H1 (cell line): ENCODE results near the gene MEGF11. TPM values are rescaled to one million over a fixed set of nuclear protein-coding genes. Genes with fewer than 3 reads are reported as not detected.
"Not testable (repeated sequence)": the region's sequence is repeated elsewhere in the genome, so short reads cannot be mapped to it uniquely, and the experiment has no call there.

Source experiments
- CTCF ChIA-PET: fragments of 300-600 bp; sonication (Branson Sonifier 250); formaldehyde crosslinking; loops from one replicate; lab custom pipeline; 2021; ENCODE audit not compliant: partially characterized antibody; lab: Charles Lee
- POLR2A ChIA-PET: fragments of 300-600 bp; sonication (Branson Sonifier 250); formaldehyde crosslinking; loops from one replicate; lab custom pipeline; 2021; ENCODE audit warnings: inconsistent platforms; ENCODE audit not compliant: partially characterized antibody; lab: Charles Lee
- DNase-seq, 2 experiments: peaks; one replicate each; pipeline versions ENCODE4 v3.0.0 to v3.0.0-alpha.2; 2010 to 2022; ENCODE audit warnings: low spot score in 2 of 2, low read depth in 1 of 2, mixed read lengths in 1 of 2
- FAIRE-seq: peaks from 2 replicates; lab custom pipeline; 2011; peaks lifted over from hg19 to GRCh38; lab: Jason Lieb, UNC
- H2AFZ ChIP-seq: 2 replicates; pipeline ENCODE4 v1.8.1; 2012; ENCODE audit warnings: low read length, inconsistent platforms
- H2AK5ac ChIP-seq: 2 replicates; pipeline ENCODE4 v1.6.1; 2013; ENCODE audit warnings: low read depth, low read length
- H2BK120ac ChIP-seq: replicated peaks from 2 replicates; pipeline ENCODE3; 2013; ENCODE audit warnings: low read depth, low read length, inconsistent platforms
- H2BK12ac ChIP-seq: 2 replicates; pipeline ENCODE4 v1.6.1; 2013; ENCODE audit warnings: low read depth, low read length
- H2BK15ac ChIP-seq: 2 replicates; pipeline ENCODE4 v1.6.1; 2013; ENCODE audit warnings: low read length
- H2BK20ac ChIP-seq: 2 replicates; pipeline ENCODE4 v1.6.1; 2013; ENCODE audit warnings: low read length
- H2BK5ac ChIP-seq: 2 replicates; pipeline ENCODE4 v1.6.1; 2013; ENCODE audit warnings: low read depth, low read length
- H3K14ac ChIP-seq: 2 replicates; pipeline ENCODE4 v1.6.1; 2013; ENCODE audit warnings: inconsistent platforms; ENCODE audit not compliant: insufficient read length
- H3K18ac ChIP-seq: 2 replicates; pipeline ENCODE4 v1.6.1; 2013; ENCODE audit warnings: low read length; ENCODE audit errors: extremely low read depth
- H3K23ac ChIP-seq: 2 replicates; pipeline ENCODE4 v1.6.1; 2013; ENCODE audit warnings: inconsistent platforms; ENCODE audit not compliant: insufficient read length
- H3K23me2 ChIP-seq: 2 replicates; pipeline ENCODE4 v1.6.1; 2013; ENCODE audit warnings: low read depth, low read length
- H3K27ac ChIP-seq: 2 replicates; pipeline ENCODE4 v1.6.1; 2011; ENCODE audit warnings: low read depth, low read length, inconsistent platforms
- H3K27me3 ChIP-seq, 4 experiments: replicated peaks in 1 of 4; 1 replicate in 1 of 4; 2 replicates in 3 of 4; pipeline versions ENCODE4 v1.6.1 to v1.8.1; 2011 to 2013; ENCODE audit warnings: low read length in 3 of 4, mild to moderate bottlenecking in 3 of 4, inconsistent platforms in 2 of 4, mixed read lengths in 2 of 4, moderate library complexity in 1 of 4; ENCODE audit not compliant: control insufficient read depth in 3 of 4, insufficient read depth in 3 of 4; ENCODE audit errors: extremely low read depth in 1 of 4
- H3K36me3 ChIP-seq, 4 experiments: 2 replicates each; pipeline versions ENCODE4 v1.6.1 to v1.8.1; 2011 to 2013; ENCODE audit warnings: mild to moderate bottlenecking in 4 of 4, low read length in 3 of 4, moderate library complexity in 2 of 4, control low read depth in 1 of 4, inconsistent platforms in 1 of 4; ENCODE audit not compliant: insufficient read depth in 4 of 4, control insufficient read depth in 2 of 4
- H3K4ac ChIP-seq: replicated peaks from 2 replicates; pipeline ENCODE3; 2013; ENCODE audit warnings: low read length, low read depth, mixed read lengths, inconsistent platforms; ENCODE audit not compliant: insufficient read length
- H3K4me1 ChIP-seq, 4 experiments: replicated peaks in 1 of 4; 1 replicate in 1 of 4; 2 replicates in 3 of 4; pipeline versions ENCODE4 v1.6.1 to v1.8.1; 2011 to 2013; ENCODE audit warnings: low read length in 3 of 4, inconsistent platforms in 2 of 4, mixed read lengths in 1 of 4; ENCODE audit not compliant: insufficient read depth in 4 of 4, control insufficient read depth in 3 of 4
- H3K4me2 ChIP-seq, 2 experiments: 2 replicates each; pipeline versions ENCODE4 v1.6.1 to v1.8.1; 2011 to 2013; ENCODE audit warnings: low read depth in 2 of 2, low read length in 2 of 2, control low read depth in 1 of 2, inconsistent platforms in 1 of 2, mild to moderate bottlenecking in 1 of 2; ENCODE audit not compliant: insufficient read depth in 1 of 2
- H3K4me3 ChIP-seq, 4 experiments: fragments of 200-600, 300-600 bp in 1 of 4; sonication (generic), shearing (Covaris generic), sonication (Bioruptor Twin) in 1 of 4; 2 replicates each; pipeline versions ENCODE4 v1.5.1 to v1.8.1; 2011 to 2016; ENCODE audit warnings: low read length in 4 of 4, low read depth in 3 of 4, control low read depth in 2 of 4, inconsistent platforms in 2 of 4, mild to moderate bottlenecking in 2 of 4, mixed read lengths in 1 of 4, moderate library complexity in 1 of 4; ENCODE audit not compliant: insufficient read depth in 2 of 4; ENCODE audit errors: extremely low read depth in 1 of 4
- H3K56ac ChIP-seq: replicated peaks from 2 replicates; pipeline ENCODE3; 2013; ENCODE audit warnings: low read depth, mild to moderate bottlenecking, mixed read lengths, low read length, inconsistent platforms; ENCODE audit not compliant: insufficient read length
- H3K79me1 ChIP-seq: 2 replicates; pipeline ENCODE4 v1.6.1; 2013; ENCODE audit warnings: low read depth, low read length, control low read depth
- H3K79me2 ChIP-seq, 2 experiments: 2 replicates each; pipeline versions ENCODE4 v1.6.1 to v1.8.1; 2012 to 2013; ENCODE audit warnings: low read length in 2 of 2, mild to moderate bottlenecking in 2 of 2, inconsistent platforms in 1 of 2; ENCODE audit not compliant: insufficient read depth in 2 of 2, control insufficient read depth in 1 of 2
- H3K9ac ChIP-seq, 4 experiments: replicated peaks in 1 of 4; 1 replicate in 1 of 4; 2 replicates in 3 of 4; pipeline versions ENCODE4 v1.6.1 to v1.8.1; 2011 to 2013; ENCODE audit warnings: low read depth in 3 of 4, low read length in 3 of 4, control low read depth in 2 of 4, mild to moderate bottlenecking in 2 of 4, moderate library complexity in 2 of 4, inconsistent platforms in 1 of 4; ENCODE audit errors: extremely low read depth in 1 of 4
- H3K9me3 ChIP-seq, 2 experiments: 2 replicates each; pipeline versions ENCODE4 v1.6.1 to v1.8.1; 2012 to 2013; ENCODE audit warnings: mild to moderate bottlenecking in 2 of 2, moderate library complexity in 2 of 2, control low read depth in 1 of 2, inconsistent platforms in 1 of 2, low read depth in 1 of 2, low read length in 1 of 2, mixed read lengths in 1 of 2; ENCODE audit not compliant: insufficient read depth in 2 of 2
- H4K20me1 ChIP-seq, 2 experiments: replicated peaks in 1 of 2; 2 replicates each; pipeline versions ENCODE3 to v1.8.1; 2011 to 2013; ENCODE audit warnings: inconsistent platforms in 2 of 2, low read length in 2 of 2, mild to moderate bottlenecking in 1 of 2; ENCODE audit not compliant: insufficient read depth in 2 of 2, control insufficient read depth in 1 of 2
- H4K5ac ChIP-seq: 2 replicates; pipeline ENCODE4 v1.6.1; 2013; ENCODE audit warnings: low read length, low read depth, mixed read lengths, inconsistent platforms; ENCODE audit not compliant: insufficient read length
- H4K8ac ChIP-seq: 2 replicates; pipeline ENCODE4 v1.8.0; 2013; ENCODE audit warnings: mild to moderate bottlenecking, moderate library complexity, low read length, inconsistent platforms; ENCODE audit not compliant: insufficient read depth; ENCODE audit errors: extremely low read depth
- H4K91ac ChIP-seq: replicated peaks from 2 replicates; pipeline ENCODE3; 2013; ENCODE audit warnings: low read length, mixed read lengths, inconsistent platforms; ENCODE audit not compliant: insufficient read length
- WGBS, 2 experiments: shearing (Covaris generic) in 1 of 2; methylation state at CpG; one replicate each; pipeline versions ENCODE4 v1.1.6 to v1.1.7; 2013 to 2015; ENCODE audit warnings: low lambda C conversion rate in 2 of 2, mixed read lengths in 2 of 2, inconsistent platforms in 1 of 2, low coverage in 1 of 2, missing lambda C conversion rate in 1 of 2; ENCODE audit not compliant: insufficient replicate concordance in 2 of 2, insufficient coverage in 1 of 2, insufficient read length in 1 of 2; ENCODE audit errors: extremely low coverage in 1 of 2, missing lambda C conversion rate in 1 of 2; 5-methylcytosine and 5-hydroxymethylcytosine counted together
- polyA plus RNA-seq, 7 experiments: library from polyadenylated mRNA; depleted of rRNA in 3 of 7; stranded (reverse) in 5 of 7; unstranded in 2 of 7; fragments of >200 nt in 5 of 7; fragments of 200-250 nt in 2 of 7; gene quantifications; 1 replicate in 5 of 7; 2 replicates in 1 of 7; 4 replicates in 1 of 7; pipeline versions ENCODE4 v1.2.1 to v1.2.3, GENCODE V29; 2011 to 2013; ENCODE audit warnings: missing spikeins in 2 of 7, mixed read lengths in 2 of 7
- total RNA-seq: library from RNA; stranded (reverse); fragmentation: NEBNext Ultra II Directional; extraction: Animal tissue kit (Norgen Biotek cat#: 25700); gene quantifications from 2 replicates; pipeline ENCODE4 v1.2.1, GENCODE V29; 2021

The MEGF11 gene
- total and polyA plus RNA-seq, 2 of the 8 experiments (the other 6 are each of a cell fraction or from before 2014, with no cell fraction given), result 4.4 to 4.8 TPM

- H4K8ac ChIP-seq, H3K56ac ChIP-seq, H3K23me2 ChIP-seq, H2AFZ ChIP-seq, FAIRE-seq, H3K36me3 ChIP-seq, H3K9ac ChIP-seq, H3K18ac ChIP-seq, H3K27me3 ChIP-seq, H4K91ac ChIP-seq, H3K4me2 ChIP-seq, H3K27ac ChIP-seq, H3K23ac ChIP-seq, POLR2A ChIA-PET, H3K79me2 ChIP-seq, H2BK120ac ChIP-seq, H3K14ac ChIP-seq, H2AK5ac ChIP-seq, H3K4me3 ChIP-seq, H3K4ac ChIP-seq, H3K79me1 ChIP-seq, H3K9me3 ChIP-seq, H3K4me1 ChIP-seq, H4K5ac ChIP-seq, H2BK20ac ChIP-seq, H4K20me1 ChIP-seq, DNase-seq: not testable (repeated sequence)
- CTCF ChIA-PET, result interaction anchor here (1.8 kb wide), 1 partner anchor 13 kb away, joined by 4 read pairs; no protein-coding TSS in a partner anchor
- WGBS, 2 experiments, result 87% methylated on average over 7 of the region's 7 CpGs; no CpG with 5 or more reads in 1 of the 2 experiments
- Histone ChIP-seq H2BK5ac (0 out of 2 replicates have a peak overlapping the region, but pooled peaks have one; percentile 66), H2BK12ac (0 out of 2 replicates have a peak overlapping the region, but pooled peaks have one; percentile 60), H2BK15ac (0 out of 2 replicates have a peak overlapping the region, but pooled peaks have one; percentile 72)
These were observed 277.4 kb downstream of the MEGF11 start for GRCh38 chr15:65976196-65976595.
